ENCODE results near the gene JAML.

JAML gene

DNA sequence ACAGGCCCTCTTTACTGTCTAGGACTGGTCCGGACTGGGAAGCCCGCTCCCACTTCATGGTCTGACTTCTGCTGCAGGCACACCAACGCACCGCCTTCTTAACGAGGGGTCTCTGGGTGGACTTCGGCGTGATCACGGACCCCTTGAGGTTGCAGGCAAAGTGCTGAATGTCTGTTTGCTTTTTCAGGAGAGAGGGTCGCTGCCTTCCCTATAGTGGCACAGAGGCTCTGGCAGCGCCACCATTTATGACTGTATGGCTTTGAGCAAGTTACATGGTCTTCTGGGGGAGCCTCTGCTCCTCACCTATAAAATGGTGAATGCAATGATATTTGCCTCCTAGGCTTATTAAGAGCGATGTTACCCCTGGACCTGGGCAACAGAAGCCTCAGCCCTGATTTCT lies 70.8 kb downstream of the JAML start:
- H3K4me3 ChIP-seq (ENCODE audit: low read depth in 1 of 2, low read length in 1 of 2), result no peak overlapping the region
- H3K9me3 ChIP-seq, result no peaks in the 10 kb centered on the region
- TF ChIP-seq, protein P1, sequence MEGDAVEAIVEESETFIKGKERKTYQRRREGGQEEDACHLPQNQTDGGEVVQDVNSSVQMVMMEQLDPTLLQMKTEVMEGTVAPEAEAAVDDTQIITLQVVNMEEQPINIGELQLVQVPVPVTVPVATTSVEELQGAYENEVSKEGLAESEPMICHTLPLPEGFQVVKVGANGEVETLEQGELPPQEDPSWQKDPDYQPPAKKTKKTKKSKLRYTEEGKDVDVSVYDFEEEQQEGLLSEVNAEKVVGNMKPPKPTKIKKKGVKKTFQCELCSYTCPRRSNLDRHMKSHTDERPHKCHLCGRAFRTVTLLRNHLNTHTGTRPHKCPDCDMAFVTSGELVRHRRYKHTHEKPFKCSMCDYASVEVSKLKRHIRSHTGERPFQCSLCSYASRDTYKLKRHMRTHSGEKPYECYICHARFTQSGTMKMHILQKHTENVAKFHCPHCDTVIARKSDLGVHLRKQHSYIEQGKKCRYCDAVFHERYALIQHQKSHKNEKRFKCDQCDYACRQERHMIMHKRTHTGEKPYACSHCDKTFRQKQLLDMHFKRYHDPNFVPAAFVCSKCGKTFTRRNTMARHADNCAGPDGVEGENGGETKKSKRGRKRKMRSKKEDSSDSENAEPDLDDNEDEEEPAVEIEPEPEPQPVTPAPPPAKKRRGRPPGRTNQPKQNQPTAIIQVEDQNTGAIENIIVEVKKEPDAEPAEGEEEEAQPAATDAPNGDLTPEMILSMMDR (IDR thresholded peaks at IDR 0.05), result no peak
- H3K27ac ChIP-seq, result no peak overlapping the region
- peaks cover 0 to 11% of the 10 kb centered on the region in 2 experiments for H3K4me1 ChIP-seq (ENCODE audit: control insufficient read depth in 1 of 2, insufficient read depth in 1 of 2, low read depth in 1 of 2, low read length in 1 of 2)
- peaks cover 100% of the 10 kb centered on the region for H3K27me3 ChIP-seq
- H3K36me3 ChIP-seq, result no peaks in the 10 kb centered on the region

DNA sequence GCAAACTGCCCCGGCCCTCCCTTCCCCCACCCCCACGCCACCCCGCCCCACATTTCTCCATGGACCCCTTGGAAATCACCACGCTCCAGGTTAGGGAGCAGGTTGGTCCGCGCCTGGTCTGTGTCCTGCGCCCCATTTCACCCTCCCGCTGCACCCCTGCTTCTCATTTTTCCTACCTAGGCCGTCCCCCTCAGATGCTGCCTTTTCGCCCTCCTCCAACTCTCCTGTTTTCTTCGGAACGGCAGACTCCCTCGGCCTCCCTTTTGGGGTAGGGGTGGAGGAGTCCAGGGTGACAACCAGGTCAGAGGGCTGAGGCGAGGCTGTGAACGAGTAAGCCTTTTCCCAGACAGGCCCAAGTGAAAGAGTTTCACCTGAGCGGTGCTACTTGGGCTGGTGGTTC lies 71.3 kb downstream of the JAML start:
- Histone ChIP-seq H3K36me3 (no peaks in the 10 kb centered on the region), H3K27me3 (peaks cover 100% of the 10 kb centered on the region), H3K4me1 (ENCODE audit: control insufficient read depth in 1 of 2, insufficient read depth in 1 of 2, low read depth in 1 of 2, low read length in 1 of 2) (peaks cover 0 to 11% of the 10 kb centered on the region in 2 experiments), H3K27ac (no peak overlapping the region), H3K4me3 (ENCODE audit: low read depth in 1 of 2, low read length in 1 of 2) (no peak overlapping the region), H3K9me3 (no peaks in the 10 kb centered on the region)
- TF ChIP-seq, protein P1 (IDR thresholded peaks at IDR 0.05), result no peak

DNA sequence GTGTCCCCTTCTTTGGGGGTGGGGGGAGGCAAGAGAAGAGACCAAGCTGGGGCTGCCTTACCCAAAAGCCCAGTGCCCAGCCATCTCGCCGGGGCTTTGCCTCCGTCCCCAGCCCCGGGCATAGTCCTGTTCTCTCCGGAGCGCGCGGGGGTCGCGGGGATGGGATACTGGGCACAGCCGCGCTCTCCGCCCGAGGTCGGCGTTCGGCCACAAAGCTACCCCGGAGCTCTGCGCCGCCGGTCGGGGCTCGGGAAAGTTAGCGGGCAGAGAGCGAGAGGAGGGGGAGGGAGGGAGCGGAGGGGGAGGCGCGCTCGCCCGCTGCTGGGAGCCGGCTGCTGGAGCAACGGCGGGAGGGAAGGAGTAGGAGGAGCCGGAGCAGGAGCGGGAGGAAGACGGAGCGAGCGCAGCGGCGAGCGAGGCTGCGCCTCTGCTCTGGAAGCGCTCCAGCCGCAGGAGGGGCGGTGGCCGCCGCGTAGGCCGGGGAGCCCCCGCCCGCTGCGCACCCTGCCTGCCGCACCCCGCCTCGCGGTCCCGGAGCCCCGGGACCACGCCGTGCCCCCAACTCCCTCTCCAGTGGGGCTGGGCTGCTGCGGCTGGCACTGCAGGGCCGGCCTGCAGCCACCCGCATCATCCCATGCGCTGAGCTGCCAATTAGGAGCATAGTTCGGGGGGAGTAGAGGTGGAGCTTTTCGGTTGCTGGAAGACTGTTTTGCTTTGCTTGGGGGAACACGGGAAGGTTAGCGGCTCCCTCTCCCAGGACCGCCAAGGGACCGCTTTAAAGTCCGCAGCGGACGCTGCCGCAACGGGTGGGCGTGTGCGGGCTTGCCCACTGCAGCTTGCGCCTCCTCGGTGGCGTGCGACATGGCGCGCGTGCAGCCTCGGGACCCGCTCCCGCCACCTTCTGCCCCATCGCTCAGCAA lies 72.0 kb downstream of the JAML start, which contains the start of gene SCN4B:
Gene SCN4B, minus strand, starts transcription at position 272 of the 920 bp plus-strand sequence. Its CDS starts 150 bp downstream, at position 122.
- no peaks in the 10 kb centered on the region for H3K36me3 ChIP-seq
- H3K27me3 ChIP-seq, result peaks cover 100% of the 10 kb centered on the region
- H3K9me3 ChIP-seq, result no peaks in the 10 kb centered on the region
- no peak within 1 kb of the TSS for H3K4me3 ChIP-seq (ENCODE audit: low read depth in 1 of 2, low read length in 1 of 2)
- H3K27ac ChIP-seq, result no peak within 1 kb of the TSS
- H3K4me1 ChIP-seq (ENCODE audit: control insufficient read depth in 1 of 2, insufficient read depth in 1 of 2, low read depth in 1 of 2, low read length in 1 of 2), result peaks cover 0 to 11% of the 10 kb centered on the region in 2 experiments
- TF ChIP-seq, protein P1 (IDR thresholded peaks at IDR 0.05), result no peak

DNA sequence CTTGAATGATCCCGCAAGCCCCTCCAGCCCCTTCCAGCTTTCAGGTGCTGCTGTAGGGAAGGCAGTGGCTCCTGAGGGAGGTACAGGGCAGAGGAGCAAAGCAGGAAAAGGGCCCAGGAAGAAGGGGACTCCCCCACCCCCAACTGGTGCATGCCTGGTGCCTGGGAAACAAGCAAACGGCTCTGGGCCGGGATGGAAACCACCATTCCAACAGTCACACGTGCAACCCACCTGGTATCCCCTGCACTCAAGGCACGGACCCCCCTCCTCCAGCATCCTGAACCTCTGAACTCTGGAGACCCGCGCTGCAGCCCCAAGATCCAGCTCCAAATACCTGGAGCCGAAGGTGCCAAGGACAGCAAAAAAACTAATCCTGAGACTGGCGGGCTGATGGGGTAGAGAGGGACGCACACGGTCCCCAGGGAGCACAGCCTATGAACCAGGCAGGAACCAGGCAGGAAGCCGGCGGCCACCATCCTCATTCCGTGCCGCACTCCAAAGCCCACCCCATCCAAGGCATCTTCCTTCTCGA lies 72.7 kb downstream of the JAML start:
- Histone ChIP-seq H3K27ac (no peak overlapping the region), H3K4me3 (ENCODE audit: low read depth in 1 of 2, low read length in 1 of 2) (no peak overlapping the region), H3K27me3 (peaks cover 100% of the 10 kb centered on the region), H3K36me3 (no peaks in the 10 kb centered on the region), H3K9me3 (no peaks in the 10 kb centered on the region), H3K4me1 (ENCODE audit: control insufficient read depth in 1 of 2, insufficient read depth in 1 of 2, low read depth in 1 of 2, low read length in 1 of 2) (peaks cover 0 to 11% of the 10 kb centered on the region in 2 experiments)
- TF ChIP-seq, protein P1 (IDR thresholded peaks at IDR 0.05), result no peak

DNA sequence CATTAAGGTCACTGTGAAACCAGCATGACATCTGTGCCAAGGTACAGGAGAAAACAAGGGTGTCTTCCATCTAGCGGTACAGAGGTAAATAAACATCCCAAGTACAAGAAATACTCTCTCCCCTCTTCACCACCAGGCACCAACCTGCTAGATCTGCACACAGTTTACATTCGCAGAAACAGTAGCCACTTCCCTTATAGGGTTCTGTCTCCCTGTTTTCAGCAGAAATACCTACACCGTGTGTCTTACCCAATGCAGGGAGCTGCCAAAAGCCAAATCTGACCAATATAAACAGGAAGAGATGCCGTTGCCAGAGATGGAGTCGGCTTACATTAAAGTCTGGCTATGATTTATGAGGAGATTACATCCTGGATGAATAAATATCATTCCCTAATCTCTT lies 73.4 kb downstream of the JAML start:
- TF ChIP-seq, protein P1 (IDR thresholded peaks at IDR 0.05), result no peak
- Histone ChIP-seq H3K27me3 (peaks cover 100% of the 10 kb centered on the region), H3K27ac (no peak overlapping the region), H3K9me3 (no peaks in the 10 kb centered on the region), H3K4me3 (ENCODE audit: low read depth in 1 of 2, low read length in 1 of 2) (no peak overlapping the region), H3K36me3 (no peaks in the 10 kb centered on the region), H3K4me1 (ENCODE audit: control insufficient read depth in 1 of 2, insufficient read depth in 1 of 2, low read depth in 1 of 2, low read length in 1 of 2) (peaks cover 0 to 11% of the 10 kb centered on the region in 2 experiments)
